ENCODE data around the gene CYB5B. TPM values are rescaled to one million over a fixed set of nuclear protein-coding genes. Genes with fewer than 3 reads are reported as not detected.

Gene CYB5B
- total RNA-seq, 5 donors from 2014 or later (not counting 1 experiment from before 2014, with no cell fraction given), result 42.9 to 62.0 (median 54.4) TPM

GRCh38 chr16:69405757-69406156, 18.7 kb upstream of the CYB5B start:
- ATAC-seq (replicated peaks in 1 of 4) (no peak), DNase-seq (no peak)
- peaks cover 3 to 5% (median 4%) of the 10 kb centered on the region in 3 donors for H3K4me1 Mint-ChIP-seq
- H3K9me3 ChIP-seq, result no peaks in the 10 kb centered on the region
- no peaks in the 10 kb centered on the region for H3K36me3 ChIP-seq (ENCODE audit: control insufficient read depth in 2 of 2, extremely low read depth in 1 of 2, insufficient read depth in 1 of 2, low read length in 1 of 2)
- no peak overlapping the region for H3K4me3 ChIP-seq (ENCODE audit: control insufficient read depth in 1 of 2, extremely low read depth in 1 of 2, low read length in 1 of 2)
- no peaks in the 10 kb centered on the region for H3K9me3 Mint-ChIP-seq
- H3K4me1 ChIP-seq (ENCODE audit: control insufficient read depth in 1 of 2, extremely low read depth in 1 of 2, insufficient read depth in 2 of 2, low read length in 2 of 2), result no peaks in the 10 kb centered on the region
- H3K27ac Mint-ChIP-seq, result no peak overlapping the region
- H3K36me3 Mint-ChIP-seq, result no peaks in the 10 kb centered on the region
- H3K27me3 Mint-ChIP-seq, result no peaks in the 10 kb centered on the region
- ChIA-PET CTCF (no interaction called here), POLR2A (interaction anchor here in 1 of 2 donors (0.6 kb wide), 1 partner anchor 10 kb away, joined by 7 read pairs; no protein-coding TSS in a partner anchor)
- no peak overlapping the region for H3K27ac ChIP-seq (ENCODE audit: low read length)
- 89% methylated on average over 3 of the region's 5 CpGs for WGBS (ENCODE audit: insufficient coverage)
- H3K4me3 Mint-ChIP-seq, result no peak overlapping the region
- no peaks in the 10 kb centered on the region for H3K27me3 ChIP-seq (replicated peaks in 1 of 2; ENCODE audit: control insufficient read depth in 2 of 2, extremely low read depth in 1 of 2, insufficient read depth in 2 of 2, low read length in 1 of 2)

GRCh38 chr16:69406780-69407331, 17.6 kb upstream of the CYB5B start:
- peaks cover 0 to 2% of the 10 kb centered on the region in 2 experiments for H3K4me1 ChIP-seq (ENCODE audit: control insufficient read depth in 1 of 2, extremely low read depth in 1 of 2, insufficient read depth in 2 of 2, low read length in 2 of 2)
- H3K27ac ChIP-seq (ENCODE audit: low read length), result no peak overlapping the region
- no peaks in the 10 kb centered on the region for H3K27me3 ChIP-seq (replicated peaks in 1 of 2; ENCODE audit: control insufficient read depth in 2 of 2, extremely low read depth in 1 of 2, insufficient read depth in 2 of 2, low read length in 1 of 2)
- DNase-seq, result no peak
- no peak overlapping the region for H3K4me3 Mint-ChIP-seq
- H3K36me3 ChIP-seq (ENCODE audit: control insufficient read depth in 2 of 2, extremely low read depth in 1 of 2, insufficient read depth in 1 of 2, low read length in 1 of 2), result no peaks in the 10 kb centered on the region
- H3K4me1 Mint-ChIP-seq, result peaks cover 9 to 16% (median 15%) of the 10 kb centered on the region in 3 donors
- H3K9me3 Mint-ChIP-seq, result no peaks in the 10 kb centered on the region
- no peaks in the 10 kb centered on the region for H3K9me3 ChIP-seq
- no peak for ATAC-seq (replicated peaks in 1 of 4)
- ChIA-PET CTCF (no interaction called here), POLR2A (no interaction called here)
- H3K36me3 Mint-ChIP-seq, result no peaks in the 10 kb centered on the region
- H3K27me3 Mint-ChIP-seq, result no peaks in the 10 kb centered on the region
- no peak overlapping the region for H3K4me3 ChIP-seq (ENCODE audit: control insufficient read depth in 1 of 2, extremely low read depth in 1 of 2, low read length in 1 of 2)
- H3K27ac Mint-ChIP-seq, result no peak overlapping the region
- 88% methylated on average over 3 of the region's 9 CpGs for WGBS (ENCODE audit: insufficient coverage)

- CTCF ChIA-PET, result no interaction called here
- WGBS (ENCODE audit: insufficient coverage), result no CpG with 5 or more reads among the region's 7 CpGs
- POLR2A ChIA-PET, result no interaction called here
Observed at GRCh38 chr16:69407702-69408323, 16.6 kb upstream of the CYB5B start.

GRCh38 chr16:69408475-69408874, 15.9 kb upstream of the CYB5B start:
- Histone ChIP-seq H3K4me1 (ENCODE audit: control insufficient read depth in 1 of 2, extremely low read depth in 1 of 2, insufficient read depth in 2 of 2, low read length in 2 of 2) (peaks cover 0 to 2% of the 10 kb centered on the region in 2 experiments), H3K4me3 (ENCODE audit: control insufficient read depth in 1 of 2, extremely low read depth in 1 of 2, low read length in 1 of 2) (no peak overlapping the region), H3K36me3 (ENCODE audit: control insufficient read depth in 2 of 2, extremely low read depth in 1 of 2, insufficient read depth in 1 of 2, low read length in 1 of 2) (no peaks in the 10 kb centered on the region), H3K27me3 (replicated peaks in 1 of 2; ENCODE audit: control insufficient read depth in 2 of 2, extremely low read depth in 1 of 2, insufficient read depth in 2 of 2, low read length in 1 of 2) (no peaks in the 10 kb centered on the region), H3K9me3 (no peaks in the 10 kb centered on the region), H3K27ac (ENCODE audit: low read length) (no peak overlapping the region)
- H3K27me3 Mint-ChIP-seq, result no peaks in the 10 kb centered on the region
- H3K9me3 Mint-ChIP-seq, result no peaks in the 10 kb centered on the region
- peaks cover 9 to 17% (median 16%) of the 10 kb centered on the region in 3 donors for H3K4me1 Mint-ChIP-seq
- DNase-seq (no peak), ATAC-seq (replicated peaks in 1 of 4) (no peak)
- ChIA-PET POLR2A (interaction anchor here in 1 of 2 donors (0.5 kb wide), 1 partner anchor 275 kb away, joined by 4 read pairs; no protein-coding TSS in a partner anchor), CTCF (no interaction called here)
- H3K27ac Mint-ChIP-seq, result no peak overlapping the region
- H3K36me3 Mint-ChIP-seq, result no peaks in the 10 kb centered on the region
- no peak overlapping the region for H3K4me3 Mint-ChIP-seq
- no CpG with 5 or more reads among the region's 6 CpGs for WGBS (ENCODE audit: insufficient coverage)

More at GRCh38 chr16:69407702-69408323, 16.6 kb upstream of the CYB5B start:
- no peaks in the 10 kb centered on the region for H3K27me3 ChIP-seq (replicated peaks in 1 of 2; ENCODE audit: control insufficient read depth in 2 of 2, extremely low read depth in 1 of 2, insufficient read depth in 2 of 2, low read length in 1 of 2)
- no peak overlapping the region for H3K4me3 ChIP-seq (ENCODE audit: control insufficient read depth in 1 of 2, extremely low read depth in 1 of 2, low read length in 1 of 2)
- H3K4me1 ChIP-seq (ENCODE audit: control insufficient read depth in 1 of 2, extremely low read depth in 1 of 2, insufficient read depth in 2 of 2, low read length in 2 of 2), result peaks cover 0 to 2% of the 10 kb centered on the region in 2 experiments
- Mint-ChIP-seq H3K27ac (no peak overlapping the region), H3K36me3 (no peaks in the 10 kb centered on the region), H3K9me3 (no peaks in the 10 kb centered on the region), H3K4me1 (peaks cover 9 to 17% (median 16%) of the 10 kb centered on the region in 3 donors), H3K27me3 (no peaks in the 10 kb centered on the region), H3K4me3 (no peak overlapping the region)
- no peaks in the 10 kb centered on the region for H3K36me3 ChIP-seq (ENCODE audit: control insufficient read depth in 2 of 2, extremely low read depth in 1 of 2, insufficient read depth in 1 of 2, low read length in 1 of 2)
- H3K9me3 ChIP-seq, result no peaks in the 10 kb centered on the region
- no peak overlapping the region for H3K27ac ChIP-seq (ENCODE audit: low read length)
- ATAC-seq (replicated peaks in 1 of 4), result no peak
- no peak for DNase-seq

GRCh38 chr16:69410219-69410990, 14.0 kb upstream of the CYB5B start:
- H3K9me3 Mint-ChIP-seq, result no peaks in the 10 kb centered on the region
- Histone ChIP-seq H3K27me3 (replicated peaks in 1 of 2; ENCODE audit: control insufficient read depth in 2 of 2, extremely low read depth in 1 of 2, insufficient read depth in 2 of 2, low read length in 1 of 2) (no peaks in the 10 kb centered on the region), H3K4me1 (ENCODE audit: control insufficient read depth in 1 of 2, extremely low read depth in 1 of 2, insufficient read depth in 2 of 2, low read length in 2 of 2) (peaks cover 0 to 2% of the 10 kb centered on the region in 2 experiments), H3K36me3 (ENCODE audit: control insufficient read depth in 2 of 2, extremely low read depth in 1 of 2, insufficient read depth in 1 of 2, low read length in 1 of 2) (no peaks in the 10 kb centered on the region), H3K9me3 (no peaks in the 10 kb centered on the region), H3K4me3 (ENCODE audit: control insufficient read depth in 1 of 2, extremely low read depth in 1 of 2, low read length in 1 of 2) (no peak overlapping the region), H3K27ac (ENCODE audit: low read length) (no peak overlapping the region)
- H3K4me1 Mint-ChIP-seq, result peaks cover 9 to 17% (median 16%) of the 10 kb centered on the region in 3 donors
- H3K27me3 Mint-ChIP-seq, result no peaks in the 10 kb centered on the region
- CTCF ChIA-PET, result interaction anchor here in 1 of 2 donors (0.6 kb wide), 1 partner anchor 13 kb away, joined by 3 read pairs; no protein-coding TSS in a partner anchor
- WGBS (ENCODE audit: insufficient coverage), result 77% methylated on average over 3 of the region's 6 CpGs
- no peak for DNase-seq
- POLR2A ChIA-PET, result interaction anchor here in 1 of 2 donors (0.6 kb wide), 1 partner anchor 344 kb away, joined by 5 read pairs; the partner anchor contains the start of gene NOB1
- ATAC-seq (replicated peaks in 1 of 4), result no peak
- H3K27ac Mint-ChIP-seq, result peak overlapping the region in 1 of 2 donors; percentile 72
- peak overlapping the region in 1 of 3 donors; percentile 40 for H3K4me3 Mint-ChIP-seq
- no peaks in the 10 kb centered on the region for H3K36me3 Mint-ChIP-seq
